Fibroblast of the aortic adventitia (primary cell): ENCODE measurements around the gene ZNF768. TPM values are rescaled to one million over a fixed set of nuclear protein-coding genes. Genes with fewer than 3 reads are reported as not detected.

ENCODE experiments used
- DNase-seq: peaks from one replicate; pipeline ENCODE4 v3.0.0-alpha.2; 2010; ENCODE audit warnings: low read depth
- H3K4me3 ChIP-seq: 2 replicates; pipeline ENCODE4 v1.5.1; 2011; ENCODE audit warnings: low read depth, mild to moderate bottlenecking, control low read depth, low read length, moderate library complexity
- total RNA-seq: library from RNA; depleted of rRNA; stranded (reverse); fragments of >200 nt; gene quantifications from 2 replicates; pipeline ENCODE4 v1.2.3, GENCODE V29; 2012; ENCODE audit warnings: low replicate concordance
- TF ChIP-seq, protein P1 (sequence below): IDR thresholded peaks from 2 replicates; pipeline ENCODE4 v1.5.1; 2011; ENCODE audit warnings: mild to moderate bottlenecking, low read length, control low read depth, inconsistent platforms; ENCODE audit not compliant: insufficient read depth

The ZNF768 gene
- total RNA-seq, 1 donor: 21.6 TPM

- TF ChIP-seq, protein P1, sequence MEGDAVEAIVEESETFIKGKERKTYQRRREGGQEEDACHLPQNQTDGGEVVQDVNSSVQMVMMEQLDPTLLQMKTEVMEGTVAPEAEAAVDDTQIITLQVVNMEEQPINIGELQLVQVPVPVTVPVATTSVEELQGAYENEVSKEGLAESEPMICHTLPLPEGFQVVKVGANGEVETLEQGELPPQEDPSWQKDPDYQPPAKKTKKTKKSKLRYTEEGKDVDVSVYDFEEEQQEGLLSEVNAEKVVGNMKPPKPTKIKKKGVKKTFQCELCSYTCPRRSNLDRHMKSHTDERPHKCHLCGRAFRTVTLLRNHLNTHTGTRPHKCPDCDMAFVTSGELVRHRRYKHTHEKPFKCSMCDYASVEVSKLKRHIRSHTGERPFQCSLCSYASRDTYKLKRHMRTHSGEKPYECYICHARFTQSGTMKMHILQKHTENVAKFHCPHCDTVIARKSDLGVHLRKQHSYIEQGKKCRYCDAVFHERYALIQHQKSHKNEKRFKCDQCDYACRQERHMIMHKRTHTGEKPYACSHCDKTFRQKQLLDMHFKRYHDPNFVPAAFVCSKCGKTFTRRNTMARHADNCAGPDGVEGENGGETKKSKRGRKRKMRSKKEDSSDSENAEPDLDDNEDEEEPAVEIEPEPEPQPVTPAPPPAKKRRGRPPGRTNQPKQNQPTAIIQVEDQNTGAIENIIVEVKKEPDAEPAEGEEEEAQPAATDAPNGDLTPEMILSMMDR: no peak
- DNase-seq: no peak
- H3K4me3 ChIP-seq: no peak overlapping the region
Observed at GRCh38 chr16:30530163-30531037, 4.0 kb upstream of the ZNF768 start.

DNA sequence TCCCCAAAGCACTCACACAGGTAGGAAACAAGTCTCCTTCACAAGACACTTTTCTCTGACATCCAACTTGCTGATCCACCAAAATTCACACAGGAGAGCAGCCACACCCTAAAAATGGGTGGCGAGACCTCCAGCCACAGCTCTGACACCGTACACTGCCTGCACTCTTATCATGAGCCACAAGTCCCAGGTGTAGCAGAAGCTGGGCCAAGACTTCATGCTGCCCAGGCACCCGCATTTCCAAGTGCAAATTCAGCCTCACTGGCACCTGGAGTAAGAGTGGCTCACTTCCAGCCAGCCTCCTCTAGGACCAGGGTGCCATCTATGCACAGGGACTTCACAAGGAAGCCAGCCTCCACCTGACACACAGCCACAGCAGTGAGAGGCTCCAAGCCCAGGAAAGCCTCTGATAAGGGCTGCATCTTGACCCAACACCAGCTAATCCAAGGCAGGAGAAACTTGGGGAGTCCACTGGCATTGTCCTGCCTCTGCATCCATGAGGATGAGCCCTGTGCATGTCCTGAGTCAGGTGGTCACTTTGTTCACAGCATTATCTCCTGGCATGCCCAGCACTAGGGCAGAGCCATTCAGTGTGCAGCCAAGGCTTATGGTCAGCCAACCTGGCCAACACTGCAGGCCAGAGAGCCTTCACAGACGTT is 2.6 kb upstream of the ZNF768 start:
- DNase-seq: no peak
- H3K4me3 ChIP-seq: no peak overlapping the region
- TF ChIP-seq, protein P1: no peak

DNA sequence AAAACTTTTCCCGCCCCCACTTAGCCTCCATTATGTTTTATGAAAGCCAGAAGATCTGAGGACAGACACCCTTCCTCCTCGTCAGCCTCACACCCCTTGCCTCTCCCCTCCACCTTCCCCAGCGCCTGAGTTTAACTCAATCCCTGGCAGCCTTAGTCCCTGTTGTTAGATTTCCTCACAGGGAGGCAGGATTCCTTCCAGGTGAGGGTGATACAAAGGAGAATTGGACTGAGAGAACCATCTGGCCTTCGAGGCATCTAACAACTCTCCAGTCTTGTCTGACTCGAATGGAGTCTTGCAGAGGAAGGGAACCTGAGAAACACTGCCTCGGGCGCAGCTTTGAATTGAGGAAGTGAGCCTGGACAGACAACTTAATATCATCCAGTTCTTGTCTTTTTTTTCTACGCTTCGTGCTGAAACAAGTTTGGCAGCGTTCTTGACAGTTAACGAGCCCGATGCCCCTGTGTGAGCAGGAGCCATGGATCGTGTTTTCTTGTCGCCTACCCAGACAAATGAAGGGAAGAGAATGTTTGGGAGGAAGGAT is 1.3 kb upstream of the ZNF768 start:
- DNase-seq: no peak
- peak overlapping the region; percentile 53 for H3K4me3 ChIP-seq
- TF ChIP-seq, protein P1: no peak

GRCh38 chr16:30526823-30527634 is 663 bp upstream of the ZNF768 start:
- DNase-seq: peak; percentile 96
- peak overlapping the region; percentile 84 for H3K4me3 ChIP-seq
- TF ChIP-seq, protein P1: peak; percentile 34

DNA sequence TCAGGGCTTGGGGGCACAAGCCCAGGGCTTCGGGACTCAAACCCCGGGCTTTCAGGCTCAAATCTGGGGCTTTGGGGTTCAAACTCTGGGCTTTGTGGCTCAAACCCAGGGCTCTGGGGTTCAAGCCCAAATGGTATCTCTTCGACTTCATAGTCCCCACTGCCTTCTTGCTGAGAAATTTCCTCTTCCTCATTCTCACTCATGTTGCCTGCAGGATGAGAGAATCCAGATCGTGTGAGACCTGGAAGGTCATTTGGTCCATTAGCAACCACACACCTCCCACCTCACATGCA is 576 bp downstream of the ZNF768 start:
- TF ChIP-seq, protein P1: no peak
- DNase-seq: no peak

GRCh38 chr16:30524575-30525568 is 1.5 kb downstream of the ZNF768 start:
- DNase-seq: no peak
- no peak overlapping the region for H3K4me3 ChIP-seq
- TF ChIP-seq, protein P1: no peak

More for the DNA sequence above, 576 bp downstream of the ZNF768 start:
- H3K4me3 ChIP-seq: peak overlapping the region; percentile 84
